Measurements from ENCODE around the gene CYCS. TPM values are rescaled to one million over a fixed set of nuclear protein-coding genes. Genes with fewer than 3 reads are reported as not detected.
"Not testable (repeated sequence)": the region's sequence is repeated elsewhere in the genome, so short reads cannot be mapped to it uniquely, and the experiment has no call there.

Gene CYCS
- total RNA-seq, result 100 to 1,000 TPM; 222 to 237 TPM

GRCh38 chr7:25125137-25125946, at the start of gene CYCS:
TSS of gene CYCS (minus strand) at chr7:25125260. CDS start at chr7:25124119, 1,141 bp downstream.
- ChIA-PET POLR2A (interaction anchor here (0.6 to 1.5 kb wide), 10 partner anchors 9 to 737 kb away, joined by 3 to 8 read pairs (median 4); no protein-coding TSS in a partner anchor), CTCF (interaction anchor here (0.8 to 2.2 kb wide), 11 partner anchors 9 to 313 kb away, joined by 3 to 7 read pairs (median 4); a partner anchor contains a TSS)
- H3K27ac Mint-ChIP-seq, result peak within 1 kb of the TSS; percentile 98
- intact Hi-C loops (cut with DNase I, micrococcal nuclease), result loop anchor here (1.0 to 10.0 kb wide), 11 partner anchors 26 to 1945 kb away; partner anchors contain the start of genes CBX3 (in 1 of the 2), CCDC126 (in 1 of the 2), HNRNPA2B1 (in 1 of the 2) and OSBPL3 (in 1 of the 2)
- peak; percentile 100 for DNase-seq
- peak within 1 kb of the TSS; percentile 97 for H3K4me3 Mint-ChIP-seq
- peaks cover 41% of the 10 kb centered on the region for H3K36me3 Mint-ChIP-seq (ENCODE audit: low read depth)
- peak; percentile 97 for ATAC-seq
- H3K9me3 Mint-ChIP-seq (ENCODE audit: low read depth), result no peaks in the 10 kb centered on the region
- H3K27me3 Mint-ChIP-seq, result no peaks in the 10 kb centered on the region
- H3K4me1 Mint-ChIP-seq, result peaks cover 27% of the 10 kb centered on the region

- H3K9me3 Mint-ChIP-seq (ENCODE audit: low read depth), result peaks cover 3% of the 10 kb centered on the region
- no peak overlapping the region for H3K27ac Mint-ChIP-seq
- ATAC-seq, result no peak
- ChIA-PET CTCF (interaction anchor here (3.5 kb wide), 1 partner anchor 13 kb away, joined by 12 read pairs; no protein-coding TSS in a partner anchor), POLR2A (no interaction called here)
- no peak for DNase-seq
- peaks cover 16% of the 10 kb centered on the region for H3K36me3 Mint-ChIP-seq (ENCODE audit: low read depth)
- no peaks in the 10 kb centered on the region for H3K4me1 Mint-ChIP-seq
- H3K4me3 Mint-ChIP-seq, result no peak overlapping the region
- intact Hi-C loops (cut with DNase I, micrococcal nuclease), result no loop called here
- no peaks in the 10 kb centered on the region for H3K27me3 Mint-ChIP-seq
Observed at GRCh38 chr7:25173184-25173583, 48.1 kb upstream of the CYCS start.

- ChIA-PET POLR2A (no interaction called here), CTCF (interaction anchor here (0.7 to 1.3 kb wide), 2 partner anchors 9 to 20 kb away, joined by 3 to 6 read pairs; a partner anchor contains a TSS)
- H3K27ac Mint-ChIP-seq, result no peak overlapping the region
- intact Hi-C loops (cut with DNase I, micrococcal nuclease), result no loop called here
- H3K4me1 Mint-ChIP-seq, result no peaks in the 10 kb centered on the region
- DNase-seq (no peak), ATAC-seq (no peak)
- H3K27me3 Mint-ChIP-seq, result no peaks in the 10 kb centered on the region
- H3K9me3 Mint-ChIP-seq (ENCODE audit: low read depth), result peaks cover 3% of the 10 kb centered on the region
- peaks cover 10% of the 10 kb centered on the region for H3K36me3 Mint-ChIP-seq (ENCODE audit: low read depth)
- H3K4me3 Mint-ChIP-seq, result no peak overlapping the region
Observed at GRCh38 chr7:25171516-25171915, 46.5 kb upstream of the CYCS start.

- H3K27ac Mint-ChIP-seq, result no peak overlapping the region
- peaks cover 10% of the 10 kb centered on the region for H3K36me3 Mint-ChIP-seq (ENCODE audit: low read depth)
- no peaks in the 10 kb centered on the region for H3K27me3 Mint-ChIP-seq
- DNase-seq, result no peak
- H3K4me3 Mint-ChIP-seq, result no peak overlapping the region
- H3K4me1 Mint-ChIP-seq, result no peaks in the 10 kb centered on the region
- peaks cover 3% of the 10 kb centered on the region for H3K9me3 Mint-ChIP-seq (ENCODE audit: low read depth)
- ChIA-PET CTCF (interaction anchor here (0.7 to 1.3 kb wide), 2 partner anchors 9 to 20 kb away, joined by 3 to 6 read pairs; a partner anchor contains a TSS), POLR2A (no interaction called here)
- no peak for ATAC-seq
- intact Hi-C loops (cut with DNase I, micrococcal nuclease), result no loop called here
Observed at GRCh38 chr7:25171071-25171470, 46.0 kb upstream of the CYCS start.

- ATAC-seq (no peak), DNase-seq (no peak)
- ChIA-PET POLR2A (no interaction called here), CTCF (no interaction called here)
- no peaks in the 10 kb centered on the region for H3K27me3 Mint-ChIP-seq
- intact Hi-C loops (cut with DNase I, micrococcal nuclease), result no loop called here
- H3K36me3 Mint-ChIP-seq (ENCODE audit: low read depth), result peaks cover 10% of the 10 kb centered on the region
- H3K4me1 Mint-ChIP-seq, result no peaks in the 10 kb centered on the region
- H3K4me3 Mint-ChIP-seq, result no peak overlapping the region
- H3K27ac Mint-ChIP-seq, result no peak overlapping the region
- peaks cover 3% of the 10 kb centered on the region for H3K9me3 Mint-ChIP-seq (ENCODE audit: low read depth)
Observed at GRCh38 chr7:25169683-25170082, 44.6 kb upstream of the CYCS start.

GRCh38 chr7:25168145-25168544, 43.1 kb upstream of the CYCS start:
- Mint-ChIP-seq H3K36me3 (ENCODE audit: low read depth) (peaks cover 10% of the 10 kb centered on the region), H3K4me3 (no peak overlapping the region), H3K27ac (no peak overlapping the region), H3K9me3 (ENCODE audit: low read depth) (peaks cover 3% of the 10 kb centered on the region), H3K4me1 (no peaks in the 10 kb centered on the region), H3K27me3 (no peaks in the 10 kb centered on the region)
- CTCF ChIA-PET, result no interaction called here
- intact Hi-C loops (cut with DNase I, micrococcal nuclease), result no loop called here
- no peak for DNase-seq
- POLR2A ChIA-PET, result no interaction called here
- no peak for ATAC-seq

GRCh38 chr7:25167262-25167843, 42.3 kb upstream of the CYCS start:
- H3K4me1 Mint-ChIP-seq, result no peaks in the 10 kb centered on the region
- DNase-seq (no peak), ATAC-seq (no peak)
- no peak overlapping the region for H3K27ac Mint-ChIP-seq
- peaks cover 7% of the 10 kb centered on the region for H3K36me3 Mint-ChIP-seq (ENCODE audit: low read depth)
- no peaks in the 10 kb centered on the region for H3K27me3 Mint-ChIP-seq
- intact Hi-C loops (cut with DNase I, micrococcal nuclease), result no loop called here
- ChIA-PET POLR2A (no interaction called here), CTCF (no interaction called here)
- peaks cover 3% of the 10 kb centered on the region for H3K9me3 Mint-ChIP-seq (ENCODE audit: low read depth)
- H3K4me3 Mint-ChIP-seq, result no peak overlapping the region

GRCh38 chr7:25159983-25160596, 35.0 kb upstream of the CYCS start:
- peak; percentile 13 for DNase-seq
- H3K27ac Mint-ChIP-seq; POLR2A ChIA-PET; H3K36me3 Mint-ChIP-seq (ENCODE audit: low read depth); H3K9me3 Mint-ChIP-seq (ENCODE audit: low read depth); H3K4me1 Mint-ChIP-seq; H3K27me3 Mint-ChIP-seq; H3K4me3 Mint-ChIP-seq: not testable (repeated sequence)
- CTCF ChIA-PET, result interaction anchor here (0.6 to 2.3 kb wide), 18 partner anchors 9 to 641 kb away, joined by 3 to 12 read pairs (median 4); partner anchors contain the start of gene CYCS
- peak; percentile 33 for ATAC-seq
- intact Hi-C loops (cut with DNase I, micrococcal nuclease), result loop anchor here (1.0 to 5.0 kb wide), 2 partner anchors 33 to 62 kb away; partner anchors contain the start of gene CYCS (in 1 of the 2)

- no peaks in the 10 kb centered on the region for H3K36me3 Mint-ChIP-seq (ENCODE audit: low read depth)
- ChIA-PET POLR2A (no interaction called here), CTCF (interaction anchor here (1.2 to 1.4 kb wide), 2 partner anchors 16 to 346 kb away, joined by 3 to 4 read pairs; no protein-coding TSS in a partner anchor)
- no peak overlapping the region for H3K4me3 Mint-ChIP-seq
- DNase-seq (no peak), ATAC-seq (no peak)
- H3K27ac Mint-ChIP-seq, result no peak overlapping the region
- H3K27me3 Mint-ChIP-seq, result no peaks in the 10 kb centered on the region
- H3K9me3 Mint-ChIP-seq (ENCODE audit: low read depth), result no peaks in the 10 kb centered on the region
- peaks cover 2% of the 10 kb centered on the region for H3K4me1 Mint-ChIP-seq
- intact Hi-C loops (cut with DNase I, micrococcal nuclease), result no loop called here
Observed at GRCh38 chr7:25158966-25159365, 33.9 kb upstream of the CYCS start.

- H3K9me3 Mint-ChIP-seq (ENCODE audit: low read depth), result no peaks in the 10 kb centered on the region
- H3K27ac Mint-ChIP-seq, result peak overlapping the region; percentile 58
- ATAC-seq (no peak), DNase-seq (no peak)
- peaks cover 25% of the 10 kb centered on the region for H3K4me1 Mint-ChIP-seq
- POLR2A ChIA-PET, result no interaction called here
- H3K36me3 Mint-ChIP-seq (ENCODE audit: low read depth), result peaks cover 17% of the 10 kb centered on the region
- H3K4me3 Mint-ChIP-seq, result no peak overlapping the region
- CTCF ChIA-PET, result interaction anchor here (1.0 to 1.6 kb wide), 4 partner anchors 9 to 331 kb away, joined by 3 to 5 read pairs (median 3); no protein-coding TSS in a partner anchor
- H3K27me3 Mint-ChIP-seq, result no peaks in the 10 kb centered on the region
- intact Hi-C loops (cut with DNase I, micrococcal nuclease), result loop anchor here in 1 of 2 experiments (1.0 kb wide), 1 partner anchor 26 kb away; the partner anchor contains the start of gene CYCS
Observed at GRCh38 chr7:25151773-25152172, 26.7 kb upstream of the CYCS start.

GRCh38 chr7:25149836-25150235, 24.8 kb upstream of the CYCS start:
- no peaks in the 10 kb centered on the region for H3K27me3 Mint-ChIP-seq
- H3K9me3 Mint-ChIP-seq (ENCODE audit: low read depth), result no peaks in the 10 kb centered on the region
- DNase-seq (no peak), ATAC-seq (no peak)
- peak overlapping the region; percentile 90 for H3K27ac Mint-ChIP-seq
- peaks cover 21% of the 10 kb centered on the region for H3K36me3 Mint-ChIP-seq (ENCODE audit: low read depth)
- intact Hi-C loops (cut with DNase I, micrococcal nuclease), result loop anchor here in 1 of 2 experiments (1.0 kb wide), 1 partner anchor 33 kb away; no protein-coding TSS in a partner anchor
- H3K4me1 Mint-ChIP-seq, result peaks cover 25% of the 10 kb centered on the region
- CTCF ChIA-PET, result interaction anchor here (0.6 to 1.6 kb wide), 4 partner anchors 11 to 1647 kb away, joined by 3 to 5 read pairs (median 3); no protein-coding TSS in a partner anchor
- POLR2A ChIA-PET, result interaction anchor here (0.7 to 1.6 kb wide), 2 partner anchors 24 to 32 kb away, joined by 3 to 11 read pairs; partner anchors contain the start of gene CYCS
- H3K4me3 Mint-ChIP-seq, result no peak overlapping the region
